ENCODE data around the gene SPTB.

Gene SPTB

GRCh38 chr14:64730061-64730440, 149.7 kb downstream of the SPTB start:
- Histone ChIP-seq H3K79me2 (ENCODE audit: low read length) (no peaks in the 10 kb centered on the region), H3K4me3 (ENCODE audit: low read length) (no peak overlapping the region), H3K4me1 (ENCODE audit: low read length) (0 out of 2 replicates have a peak, but pooled peaks cover 3% of the 10 kb centered on the region), H3K27ac (ENCODE audit: low read length) (no peak overlapping the region), H3K4me2 (ENCODE audit: low read depth, low read length) (no peak overlapping the region), H3K27me3 (replicated peaks; ENCODE audit: insufficient read depth, low read length) (no peaks in the 10 kb centered on the region), H2AFZ (ENCODE audit: low read length) (no peak overlapping the region), H3K36me3 (replicated peaks; ENCODE audit: insufficient read depth, low read length) (no peaks in the 10 kb centered on the region), H3K9me2 (replicated peaks; ENCODE audit: insufficient read depth, low read length) (no peaks in the 10 kb centered on the region), H3F3A (ENCODE audit: insufficient read depth, low read length) (no peaks in the 10 kb centered on the region), H3K9me3 (replicated peaks; ENCODE audit: insufficient read depth, low read length) (no peaks in the 10 kb centered on the region), H3K9ac (ENCODE audit: low read length) (no peak overlapping the region), H4K20me1 (ENCODE audit: insufficient read depth, low read length) (no peaks in the 10 kb centered on the region)
- no peak for DNase-seq
- no peak for TF ChIP-seq CTCF (IDR thresholded peaks at IDR 0.05; ENCODE audit: low read length)
- TF ChIP-seq EZH2phosphoT487 (IDR thresholded peaks at IDR 0.05; ENCODE audit: low read length): no peak
- no peak for TF ChIP-seq EZH2 (optimal IDR thresholded peaks at IDR 0.05; ENCODE audit: low read depth, low read length)

GRCh38 chr14:64729386-64730060, 150.2 kb downstream of the SPTB start:
- Histone ChIP-seq H3K36me3 (replicated peaks; ENCODE audit: insufficient read depth, low read length) (no peaks in the 10 kb centered on the region), H3K79me2 (ENCODE audit: low read length) (no peaks in the 10 kb centered on the region), H3K4me2 (ENCODE audit: low read depth, low read length) (no peak overlapping the region), H3K9ac (ENCODE audit: low read length) (no peak overlapping the region), H3K4me3 (ENCODE audit: low read length) (no peak overlapping the region), H3K4me1 (ENCODE audit: low read length) (0 out of 2 replicates have a peak, but pooled peaks cover 3% of the 10 kb centered on the region), H3K9me2 (replicated peaks; ENCODE audit: insufficient read depth, low read length) (no peaks in the 10 kb centered on the region), H3K9me3 (replicated peaks; ENCODE audit: insufficient read depth, low read length) (no peaks in the 10 kb centered on the region), H4K20me1 (ENCODE audit: insufficient read depth, low read length) (no peaks in the 10 kb centered on the region), H3F3A (ENCODE audit: insufficient read depth, low read length) (no peaks in the 10 kb centered on the region), H3K27ac (ENCODE audit: low read length) (no peak overlapping the region), H2AFZ (ENCODE audit: low read length) (no peak overlapping the region), H3K27me3 (replicated peaks; ENCODE audit: insufficient read depth, low read length) (no peaks in the 10 kb centered on the region)
- no peak for TF ChIP-seq CTCF (IDR thresholded peaks at IDR 0.05; ENCODE audit: low read length)
- no peak for TF ChIP-seq EZH2 (optimal IDR thresholded peaks at IDR 0.05; ENCODE audit: low read depth, low read length)
- no peak for DNase-seq

- no peaks in the 10 kb centered on the region for H3K36me3 ChIP-seq (replicated peaks; ENCODE audit: insufficient read depth, low read length)
- H3K79me2 ChIP-seq (ENCODE audit: low read length): no peaks in the 10 kb centered on the region
- H3K27me3 ChIP-seq (replicated peaks; ENCODE audit: insufficient read depth, low read length): no peaks in the 10 kb centered on the region
- H3K9me2 ChIP-seq (replicated peaks; ENCODE audit: insufficient read depth, low read length): no peaks in the 10 kb centered on the region
- no peak overlapping the region for H3K4me3 ChIP-seq (ENCODE audit: low read length)
- H2AFZ ChIP-seq (ENCODE audit: low read length): no peak overlapping the region
- DNase-seq: no peak
- H3K9ac ChIP-seq (ENCODE audit: low read length): no peak overlapping the region
- no peaks in the 10 kb centered on the region for H4K20me1 ChIP-seq (ENCODE audit: insufficient read depth, low read length)
- H3F3A ChIP-seq (ENCODE audit: insufficient read depth, low read length): no peaks in the 10 kb centered on the region
- no peaks in the 10 kb centered on the region for H3K9me3 ChIP-seq (replicated peaks; ENCODE audit: insufficient read depth, low read length)
- 0 out of 2 replicates have a peak, but pooled peaks cover 3% of the 10 kb centered on the region for H3K4me1 ChIP-seq (ENCODE audit: low read length)
- no peak overlapping the region for H3K4me2 ChIP-seq (ENCODE audit: low read depth, low read length)
- no peak overlapping the region for H3K27ac ChIP-seq (ENCODE audit: low read length)
- TF ChIP-seq CTCF (IDR thresholded peaks at IDR 0.05; ENCODE audit: low read length) (no peak), EZH2 (optimal IDR thresholded peaks at IDR 0.05; ENCODE audit: low read depth, low read length) (no peak), EZH2phosphoT487 (IDR thresholded peaks at IDR 0.05; ENCODE audit: low read length) (no peak)
Observed at GRCh38 chr14:64728856-64729255, 150.9 kb downstream of the SPTB start.
